Hepatocyte (in vitro differentiated cells): ENCODE measurements around the gene MICAL3. TPM values are rescaled to one million over a fixed set of nuclear protein-coding genes. Genes with fewer than 3 reads are reported as not detected.

Source experiments
- DNase-seq: peaks from one replicate; pipeline ENCODE4 v3.0.0-alpha.2; 2016; ENCODE audit warnings: low spot score
- H2AFZ ChIP-seq: fragments of 200-600 bp; sonication (generic); 2 replicates; pipeline ENCODE4 v1.6.0; 2016; ENCODE audit warnings: antibody characterized with exemption, mild to moderate bottlenecking
- H3K27ac ChIP-seq: fragments of 200-600 bp; sonication (generic); 2 replicates; pipeline ENCODE4 v1.5.1; 2016; ENCODE audit warnings: mild to moderate bottlenecking
- H3K27me3 ChIP-seq: fragments of 200-600 bp; sonication (generic); 2 replicates; pipeline ENCODE4 v1.6.1; 2016
- H3K36me3 ChIP-seq: fragments of 200-600 bp; sonication (generic); replicated peaks from 2 replicates; pipeline ENCODE4 v1.5.1; 2016; ENCODE audit warnings: low read depth; ENCODE audit not compliant: insufficient read depth
- H3K4me1 ChIP-seq: fragments of 200-600 bp; sonication (generic); 2 replicates; pipeline ENCODE4 v1.5.1; 2016; ENCODE audit warnings: mild to moderate bottlenecking, moderate library complexity; ENCODE audit not compliant: insufficient read depth
- H3K4me2 ChIP-seq: fragments of 200-600 bp; sonication (generic); 2 replicates; pipeline ENCODE4 v1.6.0; 2016
- H3K4me3 ChIP-seq: fragments of 200-600 bp; sonication (generic); 2 replicates; pipeline ENCODE4 v1.5.1; 2016; ENCODE audit warnings: mild to moderate bottlenecking
- H3K79me2 ChIP-seq: fragments of 200-600 bp; sonication (generic); 2 replicates; pipeline ENCODE4 v1.6.0; 2017; ENCODE audit warnings: mild to moderate bottlenecking
- H3K9me2 ChIP-seq: fragments of 200-600 bp; sonication (generic); replicated peaks from 2 replicates; pipeline ENCODE4 v1.6.0; 2017; ENCODE audit warnings: mild to moderate bottlenecking; ENCODE audit not compliant: insufficient read depth
- H3K9me3 ChIP-seq: fragments of 200-600 bp; sonication (generic); 2 replicates; pipeline ENCODE4 v1.5.1; 2016; ENCODE audit warnings: low read depth, mild to moderate bottlenecking
- H4K20me1 ChIP-seq: fragments of 200-600 bp; sonication (generic); 2 replicates; pipeline ENCODE4 v1.6.0; 2016; ENCODE audit warnings: mild to moderate bottlenecking; ENCODE audit not compliant: insufficient read depth, poor library complexity, severe bottlenecking
- EZH2 ChIP-seq: fragments of 200-600 bp; sonication (generic); IDR thresholded peaks from 2 replicates; pipeline ENCODE4 v1.6.1; 2016; ENCODE audit warnings: antibody characterized with exemption, mild to moderate bottlenecking, borderline replicate concordance
- EZH2phosphoT487 ChIP-seq: fragments of 200-600 bp; sonication (generic); IDR thresholded peaks from one replicate; pipeline ENCODE4 v1.6.1; 2018; ENCODE audit warnings: antibody characterized with exemption, mild to moderate bottlenecking, low read depth, moderate library complexity; ENCODE audit not compliant: unreplicated experiment, severe bottlenecking
- WGBS: methylation state at CpG from one replicate; pipeline ENCODE4 v1.1.6; 2016; ENCODE audit warnings: low lambda C conversion rate; ENCODE audit errors: missing lambda C conversion rate; 5-methylcytosine and 5-hydroxymethylcytosine counted together
- polyA plus RNA-seq: library from polyadenylated mRNA; unstranded; fragments of >200 nt; fragmentation: Nextera tagmentation; extraction: Ambion mirVana; gene quantifications from 2 replicates; pipeline ENCODE4 v1.2.1, GENCODE V29; 2016
- total RNA-seq: library from RNA; depleted of rRNA; stranded (reverse); fragments of >200 nt; gene quantifications from 2 replicates; pipeline ENCODE4 v1.2.3, GENCODE V29; 2014
- TF ChIP-seq, protein P1 (sequence below): fragments of 200-600 bp; sonication (generic); IDR thresholded peaks from 2 replicates; pipeline ENCODE4 v1.5.1; 2016; ENCODE audit warnings: antibody characterized with exemption, mild to moderate bottlenecking; ENCODE audit not compliant: poor library complexity

Gene MICAL3
- total and polyA plus RNA-seq, 2 experiments from 2014 or later = 4.6 to 22.7 TPM

DNA sequence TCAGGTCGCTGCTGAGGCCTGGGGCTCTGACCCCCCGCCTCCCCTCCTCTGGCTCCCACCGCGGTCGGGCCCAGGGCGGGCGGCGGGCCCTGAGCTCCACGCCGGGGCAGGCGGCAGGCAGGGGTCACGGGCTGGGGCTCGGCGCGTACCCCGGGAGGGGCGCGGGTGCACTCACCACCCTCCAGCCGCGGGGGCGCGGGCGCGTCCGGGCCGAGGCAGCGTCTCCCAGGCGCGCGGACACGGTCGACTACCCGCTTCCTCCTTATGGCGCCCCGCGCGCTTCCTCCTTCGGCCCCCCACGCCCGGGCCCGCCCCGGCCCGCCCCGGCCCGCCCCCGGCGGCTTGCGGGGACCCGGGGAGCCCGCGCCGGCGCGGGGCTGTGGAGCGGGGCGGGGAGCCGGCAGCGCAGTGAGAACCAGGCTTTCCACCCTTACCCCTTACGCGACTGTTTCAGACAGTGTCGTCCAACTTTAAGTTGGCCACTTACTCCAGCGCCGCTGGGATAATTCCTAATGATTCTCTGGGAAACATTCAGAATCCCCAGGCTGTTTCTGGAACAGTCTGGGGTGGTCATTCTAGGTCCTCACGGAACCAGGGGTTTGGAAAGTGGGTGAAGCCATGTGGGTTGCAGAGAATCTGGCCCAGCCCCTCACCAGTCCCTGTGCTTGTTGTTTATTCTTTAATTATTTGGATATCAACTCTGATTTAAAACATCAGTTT lies 250.0 kb downstream of the MICAL3 start, which contains the start of gene BID:
BID (minus strand) TSS at position 264 of the 720 bp plus-strand sequence. CDS start 24,353 bp downstream, outside the sequence.
- no peaks in the 10 kb centered on the region for H3K9me2 ChIP-seq
- H3K4me2 ChIP-seq = peak within 1 kb of the TSS; percentile 91
- TF ChIP-seq EZH2phosphoT487 = no peak
- no peak for TF ChIP-seq EZH2
- TF ChIP-seq, protein P1, sequence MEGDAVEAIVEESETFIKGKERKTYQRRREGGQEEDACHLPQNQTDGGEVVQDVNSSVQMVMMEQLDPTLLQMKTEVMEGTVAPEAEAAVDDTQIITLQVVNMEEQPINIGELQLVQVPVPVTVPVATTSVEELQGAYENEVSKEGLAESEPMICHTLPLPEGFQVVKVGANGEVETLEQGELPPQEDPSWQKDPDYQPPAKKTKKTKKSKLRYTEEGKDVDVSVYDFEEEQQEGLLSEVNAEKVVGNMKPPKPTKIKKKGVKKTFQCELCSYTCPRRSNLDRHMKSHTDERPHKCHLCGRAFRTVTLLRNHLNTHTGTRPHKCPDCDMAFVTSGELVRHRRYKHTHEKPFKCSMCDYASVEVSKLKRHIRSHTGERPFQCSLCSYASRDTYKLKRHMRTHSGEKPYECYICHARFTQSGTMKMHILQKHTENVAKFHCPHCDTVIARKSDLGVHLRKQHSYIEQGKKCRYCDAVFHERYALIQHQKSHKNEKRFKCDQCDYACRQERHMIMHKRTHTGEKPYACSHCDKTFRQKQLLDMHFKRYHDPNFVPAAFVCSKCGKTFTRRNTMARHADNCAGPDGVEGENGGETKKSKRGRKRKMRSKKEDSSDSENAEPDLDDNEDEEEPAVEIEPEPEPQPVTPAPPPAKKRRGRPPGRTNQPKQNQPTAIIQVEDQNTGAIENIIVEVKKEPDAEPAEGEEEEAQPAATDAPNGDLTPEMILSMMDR = no peak
- H3K9me3 ChIP-seq = no peaks in the 10 kb centered on the region
- H3K4me3 ChIP-seq = peak within 1 kb of the TSS; percentile 85
- H3K27ac ChIP-seq = peak within 1 kb of the TSS; percentile 46
- peak; percentile 63 for DNase-seq
- H3K4me1 ChIP-seq = peaks cover 11% of the 10 kb centered on the region
- H3K36me3 ChIP-seq = no peaks in the 10 kb centered on the region
- 5% methylated on average over 11 of the region's 64 CpGs for whole genome bisulfite sequencing
- H4K20me1 ChIP-seq = no peaks in the 10 kb centered on the region
- peak within 1 kb of the TSS; percentile 78 for H2AFZ ChIP-seq
- H3K79me2 ChIP-seq = peaks cover 32% of the 10 kb centered on the region
- H3K27me3 ChIP-seq = no peaks in the 10 kb centered on the region

DNA sequence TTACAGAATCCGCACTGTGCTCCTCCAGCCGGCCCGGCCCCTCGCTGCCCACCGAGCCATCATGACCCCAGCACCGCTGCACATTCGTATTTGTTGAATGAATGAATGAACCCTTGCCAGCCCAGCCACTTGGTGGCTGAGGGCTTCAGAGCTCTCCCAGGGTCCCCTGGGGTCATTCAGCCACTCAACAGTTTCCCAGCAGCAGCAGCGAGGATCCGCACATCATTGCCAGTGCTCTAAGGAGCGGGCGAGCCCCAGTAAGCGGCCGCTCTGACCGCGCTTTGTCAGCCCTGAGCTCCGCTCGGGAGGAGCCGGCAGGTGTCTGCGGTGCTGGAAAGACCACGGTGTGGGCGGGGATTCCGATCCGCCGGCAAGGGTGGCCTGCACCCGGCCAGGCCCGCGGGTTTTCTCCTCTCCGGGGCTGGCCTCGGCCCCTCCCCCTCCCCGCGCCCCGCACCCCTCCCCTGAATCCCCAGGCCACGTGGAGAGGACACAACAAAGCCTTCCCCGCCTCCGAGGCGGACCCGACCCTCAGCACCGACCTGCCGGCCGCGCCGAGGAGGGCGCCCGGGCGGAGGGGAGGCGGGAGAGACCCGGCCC lies 250.7 kb downstream of the MICAL3 start:
- Histone ChIP-seq H3K9me2 (no peaks in the 10 kb centered on the region), H3K4me2 (peak overlapping the region; percentile 91), H3K36me3 (no peaks in the 10 kb centered on the region), H3K27me3 (no peaks in the 10 kb centered on the region), H3K4me1 (peaks cover 11% of the 10 kb centered on the region), H3K27ac (peak overlapping the region; percentile 46), H4K20me1 (no peaks in the 10 kb centered on the region), H3K9me3 (no peaks in the 10 kb centered on the region), H3K79me2 (peaks cover 35% of the 10 kb centered on the region), H2AFZ (peak overlapping the region; percentile 68), H3K4me3 (peak overlapping the region; percentile 85)
- peak; percentile 70 for DNase-seq
- WGBS = 5% methylated on average over 14 of the region's 47 CpGs
- TF ChIP-seq EZH2 (no peak), EZH2phosphoT487 (no peak)
- TF ChIP-seq, protein P1 = no peak

DNA sequence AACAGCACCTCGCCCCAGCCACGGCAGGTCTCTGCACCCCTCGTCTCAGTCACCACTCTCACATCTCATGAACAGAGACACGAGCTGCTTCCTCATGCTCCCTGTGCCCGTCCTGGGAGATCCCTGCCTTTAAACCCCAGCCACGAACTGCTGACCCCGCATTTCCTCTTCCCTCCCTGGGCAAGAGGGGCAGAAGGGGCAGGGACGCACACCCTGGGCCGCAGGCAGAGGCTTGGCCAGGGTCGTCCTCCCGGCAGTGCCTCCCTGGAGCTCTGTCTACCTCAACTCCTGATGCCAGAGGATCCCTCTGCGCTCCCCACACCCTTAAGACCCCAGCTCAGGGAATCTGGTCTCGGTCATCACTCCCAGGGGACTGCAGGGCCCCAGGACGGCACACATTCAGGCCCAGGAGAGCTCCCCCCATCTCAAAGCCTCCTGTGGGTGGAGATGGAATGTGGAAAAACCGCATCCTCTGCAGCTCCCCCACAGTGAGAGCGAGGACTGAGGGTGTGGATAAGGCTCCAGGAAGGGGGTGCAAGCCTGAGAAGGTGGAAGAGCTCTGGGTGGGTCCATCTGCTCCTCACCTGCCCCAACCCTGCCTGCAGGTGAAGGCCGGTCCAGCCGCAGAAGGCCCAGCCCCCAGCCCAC lies 251.3 kb downstream of the MICAL3 start:
- TF ChIP-seq EZH2phosphoT487 (no peak), EZH2 (no peak)
- TF ChIP-seq, protein P1 = no peak
- WGBS = 50% methylated on average over 18 of the region's 18 CpGs
- Histone ChIP-seq H3K9me2 (no peaks in the 10 kb centered on the region), H3K27me3 (no peaks in the 10 kb centered on the region), H3K9me3 (no peaks in the 10 kb centered on the region), H3K36me3 (no peaks in the 10 kb centered on the region), H3K79me2 (peaks cover 35% of the 10 kb centered on the region), H2AFZ (no peak overlapping the region), H3K4me3 (peak overlapping the region; percentile 85), H3K4me1 (peaks cover 11% of the 10 kb centered on the region), H4K20me1 (no peaks in the 10 kb centered on the region), H3K4me2 (peak overlapping the region; percentile 91), H3K27ac (no peak overlapping the region)
- peak; percentile 50 for DNase-seq
